Activated CD8-positive, alpha-beta T cell treated with anti-CD3 and anti-CD28 coated beads for 36 hours (primary cell): ENCODE results near the gene MCAM. TPM values are rescaled to one million over a fixed set of nuclear protein-coding genes. Genes with fewer than 3 reads are reported as not detected.

Source experiments
- ATAC-seq: fragments of 200-7000 bp; cut with Tn5 transposase; one replicate; pipeline ENCODE4 v1.10.0; 2021; ENCODE audit warnings: mild to moderate bottlenecking, moderate library complexity
- CTCF ChIA-PET: fragments of 350-600 bp; sonication (Branson Sonifier 250); formaldehyde crosslinking; loops from one replicate; lab custom pipeline; 2021; ENCODE audit warnings: antibody characterized with exemption; lab: Charles Lee
- POLR2A ChIA-PET: fragments of 350-600 bp; sonication (Branson Sonifier 250); formaldehyde crosslinking; loops from one replicate; lab custom pipeline; 2021; ENCODE audit warnings: antibody characterized with exemption; lab: Charles Lee
- DNase-seq: peaks from one replicate; pipeline ENCODE4 v3.0.0-alpha.2; 2020
- H3K27ac Mint-ChIP-seq: one replicate; pipeline ENCODE4 v1.8.0; 2021; ENCODE audit warnings: mild to moderate bottlenecking, mixed read lengths
- H3K27me3 Mint-ChIP-seq: one replicate; pipeline ENCODE4 v1.8.0; 2021; ENCODE audit warnings: mixed read lengths
- H3K36me3 Mint-ChIP-seq: one replicate; pipeline ENCODE4 v1.8.0; 2021; ENCODE audit warnings: low read depth, mixed read lengths
- H3K4me1 Mint-ChIP-seq: one replicate; pipeline ENCODE4 v1.8.0; 2021; ENCODE audit warnings: low read depth, mixed read lengths
- H3K4me3 Mint-ChIP-seq: one replicate; pipeline ENCODE4 v1.8.0; 2021; ENCODE audit warnings: mild to moderate bottlenecking, moderate library complexity, mixed read lengths
- H3K9me3 Mint-ChIP-seq: one replicate; pipeline ENCODE4 v1.8.0; 2021; ENCODE audit warnings: mixed read lengths
- intact Hi-C: fragments of 100-400 bp; cut with micrococcal nuclease; formaldehyde crosslinking; loops from one replicate; pipeline ENCODE4 v1.10.0; 2022
- total RNA-seq, 2 experiments: library from RNA; stranded (reverse); gene quantifications; one replicate each; pipeline ENCODE4 v1.2.3, GENCODE V29; 2021
- TF ChIP-seq, protein P1 (sequence below): fragments of 200-600 bp; IDR thresholded peaks from one replicate; pipeline ENCODE4 v1.8.0; 2022; ENCODE audit warnings: antibody characterized with exemption, mild to moderate bottlenecking

MCAM gene
- total RNA-seq, 2 experiments from 2014 or later: 8.0 to 8.3 TPM

DNA sequence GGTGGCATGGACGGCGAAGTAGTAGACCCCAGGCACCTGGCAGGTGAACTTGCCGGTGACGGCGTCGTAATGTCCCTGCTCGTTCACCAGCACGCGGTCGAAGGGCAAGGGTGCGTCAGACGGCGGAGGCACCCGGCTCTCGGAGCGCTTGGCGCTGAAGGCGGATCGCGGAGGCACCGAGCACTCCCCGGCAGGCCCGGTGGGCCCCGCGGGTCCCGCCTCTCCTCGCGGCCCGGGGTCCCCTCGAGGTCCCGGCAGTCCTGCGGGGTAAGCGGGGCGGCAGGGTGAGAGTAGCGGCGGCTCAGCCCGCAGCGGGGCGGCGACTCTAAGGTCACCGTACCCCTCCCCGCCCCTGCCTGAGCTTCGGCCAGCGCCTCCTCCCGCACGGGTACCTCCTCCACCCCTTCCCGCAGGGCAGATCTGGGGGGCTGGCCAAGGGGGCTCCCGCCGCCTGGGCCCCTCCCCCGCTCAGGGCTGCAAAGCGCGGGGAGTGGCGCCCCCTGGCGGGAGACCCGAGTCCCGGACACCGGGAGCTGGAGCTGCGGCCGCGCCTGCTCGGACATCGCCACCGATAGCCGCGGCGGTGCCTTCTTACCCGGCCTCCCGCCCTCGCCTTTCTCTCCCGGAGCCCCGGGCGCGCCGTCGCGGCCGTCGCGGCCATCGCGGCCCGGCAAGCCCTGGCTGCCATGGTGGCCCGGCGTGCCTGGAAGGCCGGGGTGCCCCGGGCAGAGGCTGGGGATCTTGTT is 22.8 kb upstream of the MCAM start:
- no peak overlapping the region for H3K27ac Mint-ChIP-seq
- H3K9me3 Mint-ChIP-seq: no peaks in the 10 kb centered on the region
- peaks cover 47% of the 10 kb centered on the region for H3K4me1 Mint-ChIP-seq
- CTCF ChIA-PET: interaction anchor here (0.7 to 10.9 kb wide), 19 partner anchors 9 to 317 kb away, joined by 3 to 201 read pairs (median 5); partner anchors contain the start of genes CBL and USP2
- peaks cover 29% of the 10 kb centered on the region for H3K27me3 Mint-ChIP-seq
- intact Hi-C loops: no loop called here
- TF ChIP-seq, protein P1, sequence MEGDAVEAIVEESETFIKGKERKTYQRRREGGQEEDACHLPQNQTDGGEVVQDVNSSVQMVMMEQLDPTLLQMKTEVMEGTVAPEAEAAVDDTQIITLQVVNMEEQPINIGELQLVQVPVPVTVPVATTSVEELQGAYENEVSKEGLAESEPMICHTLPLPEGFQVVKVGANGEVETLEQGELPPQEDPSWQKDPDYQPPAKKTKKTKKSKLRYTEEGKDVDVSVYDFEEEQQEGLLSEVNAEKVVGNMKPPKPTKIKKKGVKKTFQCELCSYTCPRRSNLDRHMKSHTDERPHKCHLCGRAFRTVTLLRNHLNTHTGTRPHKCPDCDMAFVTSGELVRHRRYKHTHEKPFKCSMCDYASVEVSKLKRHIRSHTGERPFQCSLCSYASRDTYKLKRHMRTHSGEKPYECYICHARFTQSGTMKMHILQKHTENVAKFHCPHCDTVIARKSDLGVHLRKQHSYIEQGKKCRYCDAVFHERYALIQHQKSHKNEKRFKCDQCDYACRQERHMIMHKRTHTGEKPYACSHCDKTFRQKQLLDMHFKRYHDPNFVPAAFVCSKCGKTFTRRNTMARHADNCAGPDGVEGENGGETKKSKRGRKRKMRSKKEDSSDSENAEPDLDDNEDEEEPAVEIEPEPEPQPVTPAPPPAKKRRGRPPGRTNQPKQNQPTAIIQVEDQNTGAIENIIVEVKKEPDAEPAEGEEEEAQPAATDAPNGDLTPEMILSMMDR: peak; percentile 94
- POLR2A ChIA-PET: interaction anchor here (0.6 kb wide), 1 partner anchor 21 kb away, joined by 3 read pairs; no protein-coding TSS in a partner anchor
- peaks cover 22% of the 10 kb centered on the region for H3K36me3 Mint-ChIP-seq
- peak overlapping the region; percentile 5 for H3K4me3 Mint-ChIP-seq
- ATAC-seq (peak; percentile 15), DNase-seq (peak; percentile 51)

DNA sequence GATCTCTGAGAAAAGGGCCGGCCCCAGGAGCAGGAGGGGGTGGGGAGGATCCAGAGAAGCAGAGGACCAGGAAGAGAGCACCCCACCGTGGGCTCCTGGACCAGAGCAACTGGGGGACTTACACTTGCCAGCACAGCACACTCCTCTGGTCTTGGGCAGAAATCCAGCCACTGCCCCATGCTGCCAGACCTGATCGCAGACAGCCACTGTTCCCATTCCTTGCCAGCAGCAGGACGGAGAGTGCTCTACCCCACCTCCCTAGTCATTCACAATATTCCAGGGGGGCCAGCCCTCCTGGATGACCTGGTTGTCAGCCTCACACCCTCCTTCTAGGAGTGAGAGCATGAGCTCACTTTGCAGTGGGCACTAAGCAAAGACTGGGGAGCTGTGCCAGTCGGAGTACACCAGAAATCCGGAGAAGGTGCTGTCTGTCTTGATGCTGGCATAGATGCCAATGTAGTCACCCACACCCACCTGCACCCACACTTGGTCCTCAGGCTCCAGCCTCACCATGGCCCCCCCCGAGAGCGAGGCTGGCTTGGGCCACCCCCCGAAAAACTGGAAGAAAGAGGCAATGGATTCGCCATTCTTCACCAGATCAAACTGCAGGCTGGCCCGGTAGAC is 22.1 kb upstream of the MCAM start:
- Mint-ChIP-seq H3K27me3 (peaks cover 29% of the 10 kb centered on the region), H3K36me3 (peaks cover 24% of the 10 kb centered on the region), H3K9me3 (no peaks in the 10 kb centered on the region), H3K4me3 (peak overlapping the region; percentile 5), H3K4me1 (peaks cover 47% of the 10 kb centered on the region), H3K27ac (no peak overlapping the region)
- intact Hi-C loops: no loop called here
- ATAC-seq (no peak), DNase-seq (no peak)
- TF ChIP-seq, protein P1: no peak
- ChIA-PET CTCF (interaction anchor here (0.6 to 10.9 kb wide), 31 partner anchors 9 to 316 kb away, joined by 3 to 201 read pairs (median 4); partner anchors contain the start of genes CBL, MCAM, MFRP and USP2), POLR2A (no interaction called here)

DNA sequence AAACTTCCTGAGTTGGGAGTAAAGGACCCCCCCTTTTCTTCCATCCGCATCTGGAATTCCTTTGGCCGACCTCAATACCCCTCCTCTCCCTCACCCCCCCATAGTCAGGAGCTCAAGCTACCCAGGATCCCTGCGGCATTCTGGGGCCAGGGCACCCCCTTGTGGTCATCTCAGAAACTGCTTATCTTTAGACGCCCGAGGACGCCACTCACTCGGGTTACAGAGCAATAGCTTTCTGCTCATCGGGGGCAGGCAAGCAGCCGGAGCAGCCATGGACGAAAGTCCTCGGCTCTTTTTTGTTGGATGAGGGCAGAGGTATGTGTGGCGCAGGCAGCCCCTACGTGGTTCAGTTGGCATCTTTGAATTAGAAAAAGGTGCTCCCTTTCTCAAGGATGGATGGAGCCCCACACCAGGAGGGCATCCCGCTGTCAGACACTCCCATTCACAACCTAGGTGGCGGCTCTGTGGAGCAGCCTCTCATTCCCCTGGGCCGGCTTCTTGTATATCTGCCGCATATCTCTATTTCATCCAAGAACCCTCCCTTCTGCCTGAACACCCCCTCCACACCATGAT is 21.5 kb upstream of the MCAM start:
- ATAC-seq (peak; percentile 45), DNase-seq (peak; percentile 83)
- peaks cover 24% of the 10 kb centered on the region for H3K36me3 Mint-ChIP-seq
- ChIA-PET POLR2A (interaction anchor here (0.6 to 2.1 kb wide), 7 partner anchors 10 to 261 kb away, joined by 3 to 9 read pairs (median 3); no protein-coding TSS in a partner anchor), CTCF (interaction anchor here (0.6 to 10.9 kb wide), 33 partner anchors 9 to 369 kb away, joined by 3 to 201 read pairs (median 5); partner anchors contain the start of genes CBL, MCAM, MFRP and USP2)
- H3K9me3 Mint-ChIP-seq: no peaks in the 10 kb centered on the region
- TF ChIP-seq, protein P1: peak; percentile 75
- peaks cover 26% of the 10 kb centered on the region for H3K27me3 Mint-ChIP-seq
- peaks cover 49% of the 10 kb centered on the region for H3K4me1 Mint-ChIP-seq
- intact Hi-C loops: no loop called here
- no peak overlapping the region for H3K27ac Mint-ChIP-seq
- H3K4me3 Mint-ChIP-seq: no peak overlapping the region

DNA sequence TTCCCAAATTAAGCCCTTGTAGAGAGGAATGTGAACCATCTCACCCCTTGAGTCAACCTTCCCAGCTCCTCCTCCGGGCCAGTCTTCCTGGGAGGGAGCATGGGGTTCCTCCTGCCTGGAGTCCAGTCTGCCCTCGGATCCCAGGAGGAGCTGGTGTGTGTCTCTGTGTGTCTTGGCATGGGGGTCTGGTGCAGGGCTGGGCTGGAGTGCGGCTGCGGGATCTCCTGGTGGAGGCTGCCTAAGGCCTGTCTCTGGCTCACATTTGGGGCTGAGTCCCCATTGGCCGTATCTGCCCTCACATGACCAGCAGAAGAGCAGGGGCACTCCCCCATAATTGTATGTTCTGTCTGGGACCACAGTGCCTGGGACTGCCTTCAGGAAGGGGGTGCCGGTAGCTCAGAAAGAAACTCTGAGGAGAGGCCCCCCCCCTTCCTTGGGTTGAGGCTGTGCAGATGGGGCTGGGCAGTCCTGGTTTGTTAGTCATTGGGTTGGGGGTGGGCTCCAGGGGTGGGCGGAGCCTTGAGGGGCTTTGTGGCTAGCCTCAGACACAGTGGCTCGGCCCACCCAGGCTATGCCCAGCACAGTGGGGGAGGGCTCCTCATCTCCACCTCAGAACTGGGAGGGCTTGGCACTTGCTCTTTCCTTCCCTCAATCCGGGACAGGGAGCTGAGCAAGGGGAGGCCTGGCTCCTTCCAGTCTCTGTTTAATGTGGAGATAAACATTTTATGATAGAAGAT is 20.8 kb upstream of the MCAM start:
- Mint-ChIP-seq H3K4me1 (peaks cover 51% of the 10 kb centered on the region), H3K9me3 (no peaks in the 10 kb centered on the region), H3K36me3 (peaks cover 24% of the 10 kb centered on the region), H3K4me3 (no peak overlapping the region), H3K27ac (no peak overlapping the region), H3K27me3 (peaks cover 24% of the 10 kb centered on the region)
- ChIA-PET POLR2A (interaction anchor here (0.6 to 2.1 kb wide), 9 partner anchors 11 to 270 kb away, joined by 3 to 9 read pairs (median 3); partner anchors contain the start of genes NLRX1 and VPS11), CTCF (interaction anchor here (0.7 to 10.9 kb wide), 33 partner anchors 10 to 368 kb away, joined by 3 to 201 read pairs (median 5); partner anchors contain the start of genes CBL, MCAM, MFRP and USP2)
- intact Hi-C loops: no loop called here
- ATAC-seq: no peak
- no peak for DNase-seq
- TF ChIP-seq, protein P1: no peak
